COLO668 (cell line): ENCODE measurements around the gene CYLD.

Experiments
- DNase-seq: peaks from one replicate; lab custom pipeline; 2025; ENCODE audit not compliant: unreplicated experiment; lab: John Stamatoyannopoulos, UW

Gene CYLD

DNA sequence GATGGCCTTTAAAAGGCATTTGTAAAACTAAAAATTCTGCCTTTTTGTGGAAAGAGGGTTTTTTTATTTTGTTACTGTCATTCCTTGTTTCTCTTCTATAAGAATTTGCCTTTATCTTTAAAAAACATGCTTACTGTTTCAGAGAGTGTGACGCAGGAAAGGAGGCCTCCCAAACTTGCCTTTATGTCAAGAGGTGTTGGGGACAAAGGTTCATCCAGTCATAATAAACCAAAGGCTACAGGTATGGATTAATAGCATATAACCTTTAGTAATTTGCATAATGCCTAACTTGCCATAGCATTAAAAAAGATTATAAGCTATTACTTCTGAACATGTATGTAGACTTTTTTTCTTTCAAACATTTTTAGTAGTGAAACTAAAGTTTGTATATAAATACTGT, 34.2 kb downstream of the CYLD start:
- no peak for DNase-seq

DNA sequence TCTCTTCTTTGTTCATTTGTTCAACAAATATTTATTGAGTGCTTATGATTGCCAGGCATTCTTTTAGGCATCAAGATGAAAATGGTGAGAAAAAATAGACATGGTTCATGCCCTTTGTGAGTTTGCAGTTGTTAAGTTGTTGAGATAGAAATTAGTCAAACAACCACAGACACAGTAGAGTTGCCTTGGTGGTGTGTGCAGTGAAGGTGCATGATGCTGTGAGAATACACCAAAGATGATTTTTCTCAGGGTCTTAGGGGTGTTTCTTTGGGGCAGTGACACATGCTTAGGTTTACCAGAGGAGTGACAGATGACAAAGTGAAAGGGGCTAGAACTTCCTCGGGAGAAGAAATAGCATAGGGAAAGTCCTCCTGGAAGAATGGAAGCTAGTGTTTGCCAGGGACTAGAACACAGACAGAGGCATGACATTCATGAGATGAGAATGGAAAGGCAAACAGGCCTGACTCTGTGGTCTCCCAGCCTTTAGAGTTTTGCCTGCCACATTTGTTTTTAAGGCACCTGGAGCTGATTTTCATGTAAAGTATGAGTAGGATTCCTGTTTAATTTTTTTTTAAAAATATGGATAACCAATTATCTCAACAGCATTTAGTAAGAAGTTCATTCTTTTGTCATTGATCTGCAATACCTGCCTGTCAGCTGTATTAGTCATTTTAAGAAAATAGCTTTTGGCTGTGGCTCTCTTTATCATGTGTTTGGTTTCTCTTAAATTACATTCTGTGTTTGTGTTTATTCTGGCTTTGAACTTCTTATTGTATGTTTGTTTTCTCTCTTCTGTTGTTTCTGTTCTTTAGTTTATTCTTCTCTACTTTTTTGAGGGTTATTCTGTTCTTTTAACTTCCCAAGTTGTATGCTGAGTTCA, 36.6 kb downstream of the CYLD start:
- DNase-seq: no peak

DNA sequence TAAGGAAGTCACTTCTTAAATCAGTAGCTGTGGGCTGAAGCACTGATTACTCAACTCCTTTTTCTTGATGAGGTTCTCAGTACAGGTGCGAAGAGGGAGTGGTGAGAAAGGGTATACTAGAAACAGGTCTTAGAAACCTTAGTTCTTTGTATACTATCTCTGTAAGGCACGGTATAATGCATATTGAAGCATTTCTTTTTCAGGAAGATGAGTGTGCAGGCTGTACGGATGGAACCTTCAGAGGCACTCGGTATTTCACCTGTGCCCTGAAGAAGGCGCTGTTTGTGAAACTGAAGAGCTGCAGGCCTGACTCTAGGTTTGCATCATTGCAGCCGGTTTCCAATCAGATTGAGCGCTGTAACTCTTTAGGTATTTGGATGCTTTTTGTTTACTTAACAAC, 39.2 kb downstream of the CYLD start:
- no peak for DNase-seq

DNA sequence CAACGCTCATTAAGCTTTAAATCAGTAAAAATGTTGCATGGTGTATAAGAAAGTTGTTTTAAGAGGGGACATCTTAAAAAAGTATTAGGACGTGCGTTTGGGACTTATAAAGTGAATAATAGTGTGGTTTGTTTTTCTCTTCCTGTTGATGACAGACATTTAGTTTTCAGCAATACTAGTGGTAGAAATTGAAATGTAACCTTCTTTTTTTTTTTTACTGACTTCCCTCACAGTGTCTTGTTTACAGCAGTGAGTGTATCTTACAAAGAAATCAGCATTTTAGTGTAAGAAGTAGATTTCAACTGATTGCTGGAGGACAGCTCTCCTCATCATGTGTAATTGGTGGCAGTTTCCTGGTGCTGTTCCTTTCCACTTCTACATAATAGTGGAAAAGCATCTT, 39.6 kb downstream of the CYLD start:
- DNase-seq: no peak

DNA sequence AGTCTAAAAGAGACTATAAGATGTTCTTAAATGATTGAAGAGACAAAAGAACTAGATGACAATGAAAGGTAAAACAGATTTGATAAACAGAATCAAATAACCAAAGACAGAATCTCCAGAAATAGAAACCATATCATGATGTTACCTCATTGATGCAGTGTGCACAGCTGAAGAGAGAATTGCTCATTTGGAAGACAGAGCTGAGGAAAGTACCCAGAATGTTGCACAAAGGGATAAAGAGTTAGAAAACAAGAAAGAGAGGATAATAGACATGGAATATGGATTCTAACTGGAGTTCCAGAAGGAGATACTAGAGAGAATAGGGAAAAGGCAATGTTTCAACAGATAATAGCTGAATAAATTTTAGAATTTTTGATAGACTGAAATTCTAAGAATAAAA, 47.9 kb downstream of the CYLD start:
- DNase-seq: no peak

DNA sequence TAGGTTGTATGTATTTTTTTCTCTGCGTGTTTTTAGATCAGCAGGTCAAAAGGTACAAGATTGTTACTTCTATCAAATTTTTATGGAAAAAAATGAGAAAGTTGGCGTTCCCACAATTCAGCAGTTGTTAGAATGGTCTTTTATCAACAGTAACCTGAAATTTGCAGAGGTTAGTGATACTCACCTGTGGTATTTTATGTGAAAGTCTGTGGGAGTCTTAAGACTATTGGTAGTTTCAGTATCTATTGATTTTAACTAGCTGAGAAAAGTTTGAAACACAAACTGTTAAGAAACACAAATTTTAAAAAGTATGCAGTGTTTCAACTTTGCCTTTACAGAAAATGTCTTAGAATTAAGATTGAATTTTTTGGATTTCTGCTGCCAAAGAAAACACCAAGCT, 49.6 kb downstream of the CYLD start:
- DNase-seq: no peak

DNA sequence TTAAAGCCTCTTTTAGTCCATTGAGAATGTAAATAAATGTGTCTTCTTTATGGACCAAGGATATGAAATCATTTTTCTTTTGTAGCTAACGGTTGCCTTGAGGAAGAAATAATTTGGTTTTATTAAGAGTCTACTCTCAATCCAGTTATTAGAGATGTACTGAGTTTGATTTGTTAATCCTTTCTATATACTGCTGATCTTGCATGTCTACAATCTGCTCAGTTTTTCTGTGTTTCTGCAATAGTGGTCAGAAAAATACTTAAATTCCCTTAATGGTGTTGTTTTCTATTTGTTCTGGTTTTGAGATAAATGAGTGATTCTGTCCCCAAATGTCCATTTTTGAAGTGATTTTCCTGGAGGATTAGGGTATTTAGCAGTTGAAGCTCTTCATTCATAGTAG, 54.9 kb downstream of the CYLD start:
- no peak for DNase-seq

DNA sequence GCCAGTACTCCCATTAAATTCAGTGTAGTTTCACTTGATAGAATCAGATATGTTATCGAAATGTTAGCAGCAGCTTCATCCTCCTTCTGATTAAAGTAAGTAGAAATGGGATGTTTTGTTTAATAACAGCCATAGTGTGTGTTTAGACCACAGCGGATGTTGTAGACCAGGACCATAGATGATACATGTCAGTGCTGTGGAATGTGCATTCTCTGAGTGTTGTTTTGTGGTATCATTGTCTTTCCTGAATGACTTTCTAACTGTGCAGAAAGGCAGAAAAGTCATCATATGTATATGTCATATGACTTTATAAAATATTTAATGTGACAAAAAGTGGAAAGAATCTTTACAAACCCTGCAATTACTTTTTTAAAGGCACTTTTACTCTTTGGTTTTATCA, 55.6 kb downstream of the CYLD start:
- no peak for DNase-seq

DNA sequence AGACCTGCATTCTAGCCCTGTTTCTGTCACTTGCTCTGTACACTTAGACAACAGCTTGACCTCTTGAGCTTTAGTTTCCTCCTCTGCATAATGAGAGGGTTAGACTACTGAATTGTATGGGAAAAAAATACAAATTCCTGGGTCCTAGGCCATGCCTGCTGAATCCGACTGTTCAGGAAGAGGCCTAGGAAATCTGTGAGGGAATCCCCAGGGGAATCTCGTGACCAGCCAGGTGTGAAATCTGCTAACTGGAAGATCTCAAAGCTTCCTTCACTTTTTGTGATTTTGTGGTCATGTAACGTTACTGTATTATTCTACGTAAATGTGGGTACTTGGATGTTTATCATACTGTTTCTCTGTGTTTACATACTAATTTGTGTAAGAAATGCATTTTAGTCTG, 58.2 kb downstream of the CYLD start:
- DNase-seq: no peak

DNA sequence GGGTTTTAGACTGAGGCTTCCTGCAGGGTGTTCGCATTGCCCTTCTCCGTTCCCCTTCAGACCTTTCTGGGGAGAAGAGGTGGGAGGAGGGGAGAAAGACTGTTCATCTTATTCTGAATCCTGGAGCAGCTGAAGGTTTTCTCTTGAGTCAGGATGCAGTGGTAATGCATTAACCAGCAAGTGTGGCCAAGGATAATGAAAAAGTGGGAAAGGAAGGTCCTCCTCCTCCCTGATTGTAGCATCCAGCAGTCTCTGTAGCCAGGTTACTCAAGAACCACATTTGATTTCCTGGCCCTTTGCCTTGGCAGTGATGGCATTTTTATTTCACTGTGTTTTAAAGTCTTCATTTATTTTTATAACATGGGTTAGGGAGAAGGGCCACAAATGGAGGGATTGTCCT, 59.1 kb downstream of the CYLD start:
- no peak for DNase-seq

DNA sequence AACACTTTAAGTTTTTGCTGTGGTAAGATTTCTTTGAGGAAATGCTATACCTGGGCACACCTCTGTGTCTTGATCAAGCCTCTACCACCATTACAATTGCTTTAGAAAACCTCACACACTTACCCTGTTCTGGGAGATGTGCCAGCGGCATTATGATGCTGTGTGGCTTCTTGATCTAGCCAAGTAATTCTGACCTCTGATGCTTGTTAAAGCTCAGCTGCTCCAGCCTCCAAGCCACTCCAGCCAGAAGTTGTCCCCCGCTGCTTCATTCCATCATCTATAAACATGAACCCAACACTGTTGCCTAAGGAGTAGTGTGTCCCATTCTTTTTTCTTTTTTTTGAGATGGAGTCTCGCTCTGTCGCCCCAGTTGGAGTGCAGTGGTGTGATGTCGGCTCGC, 60.1 kb downstream of the CYLD start:
- no peak for DNase-seq

DNA sequence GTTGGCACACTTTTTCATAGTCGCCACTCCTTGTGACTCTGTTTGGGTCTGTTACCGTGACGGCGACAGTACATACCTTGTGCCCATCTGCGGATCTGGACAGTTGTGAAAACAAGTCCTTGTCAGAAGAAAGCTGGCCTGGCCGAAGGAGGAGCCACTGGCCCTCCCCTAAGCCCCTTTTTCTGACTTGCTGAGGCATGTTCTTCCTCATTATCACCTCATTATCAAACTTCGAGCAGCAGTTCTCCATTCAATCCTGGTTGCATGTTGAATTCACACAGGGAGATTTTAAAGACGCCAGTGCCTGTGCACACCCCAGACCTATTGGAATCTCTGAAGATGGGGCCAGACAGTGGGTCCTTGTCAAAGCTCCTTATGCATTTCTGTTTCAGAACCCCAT, 61.1 kb downstream of the CYLD start:
- no peak for DNase-seq

DNA sequence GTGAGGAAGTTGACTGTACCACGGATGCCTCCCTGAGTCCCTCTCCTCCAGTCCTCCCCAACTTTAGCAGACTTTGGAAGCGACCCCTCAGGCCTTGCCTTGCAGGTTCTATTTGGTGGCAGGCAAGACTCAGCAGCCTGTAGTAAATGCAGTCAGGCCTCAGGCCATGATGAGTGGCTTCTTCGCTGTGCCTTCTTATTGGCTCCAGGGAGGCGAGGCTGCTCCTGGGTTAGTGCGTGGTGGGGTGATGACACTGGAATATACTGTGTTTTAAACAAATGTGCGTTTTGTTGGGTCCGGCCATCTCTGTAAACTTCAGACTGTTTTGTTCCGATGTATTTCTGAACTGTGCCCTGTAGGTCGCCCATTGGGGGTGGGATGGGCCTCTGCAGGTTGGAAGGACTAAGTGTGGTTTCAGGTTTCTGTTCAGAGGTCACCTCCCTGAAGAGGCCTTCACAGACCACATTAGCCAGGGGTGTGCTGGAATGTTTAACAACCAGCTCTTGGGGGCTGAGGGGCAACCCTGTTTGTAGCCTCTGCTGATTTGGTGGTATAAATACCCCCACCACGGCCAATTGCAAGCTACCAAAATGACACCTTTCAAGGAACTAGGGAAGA, 62.5 kb downstream of the CYLD start:
- DNase-seq: no peak

DNA sequence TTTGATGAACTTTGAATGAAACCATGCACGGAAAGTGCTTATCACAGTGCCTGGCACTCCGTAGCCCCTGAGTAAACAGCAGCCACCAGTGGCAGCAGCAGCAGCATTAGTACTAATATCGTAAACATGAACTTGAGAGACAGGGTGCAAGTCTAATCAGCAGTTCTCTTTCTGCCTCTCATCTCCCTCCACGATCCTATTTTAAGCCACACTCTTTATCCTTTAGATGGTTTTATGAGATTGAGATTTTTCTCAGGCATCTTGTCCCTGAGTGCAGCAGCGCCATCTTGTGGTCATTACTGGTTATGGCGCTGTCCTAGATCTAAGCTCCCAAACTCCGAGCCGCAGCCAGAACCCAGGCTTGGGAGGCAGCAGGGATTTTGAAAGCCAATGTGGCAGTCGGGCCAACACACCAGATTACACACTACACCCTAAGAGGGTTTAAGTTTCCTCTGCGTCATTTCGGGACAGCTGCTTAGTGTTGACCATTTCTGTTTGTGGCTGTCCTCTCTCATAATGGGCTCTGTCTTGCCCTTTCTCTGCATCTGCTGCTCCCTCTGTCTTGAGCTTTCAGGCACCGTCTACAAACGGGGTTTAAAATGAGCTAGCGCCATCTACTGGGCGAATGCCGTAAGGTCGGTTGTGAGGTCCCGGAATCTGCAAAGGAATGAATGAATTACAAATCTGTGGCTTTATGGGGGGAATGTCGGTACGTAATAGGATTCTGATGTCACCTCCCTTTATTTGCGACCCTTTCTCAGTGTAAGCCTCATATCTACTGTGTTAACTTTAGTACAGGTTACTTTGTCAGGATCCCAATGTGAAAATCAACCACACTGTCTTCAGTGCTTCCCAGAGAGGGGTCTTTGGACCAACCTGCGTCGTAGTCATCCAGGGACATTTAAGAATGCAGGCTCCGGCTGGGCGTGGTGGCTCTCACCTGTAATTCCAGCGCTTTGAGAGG, 64.5 kb downstream of the CYLD start:
- DNase-seq: peak; percentile 73

DNA sequence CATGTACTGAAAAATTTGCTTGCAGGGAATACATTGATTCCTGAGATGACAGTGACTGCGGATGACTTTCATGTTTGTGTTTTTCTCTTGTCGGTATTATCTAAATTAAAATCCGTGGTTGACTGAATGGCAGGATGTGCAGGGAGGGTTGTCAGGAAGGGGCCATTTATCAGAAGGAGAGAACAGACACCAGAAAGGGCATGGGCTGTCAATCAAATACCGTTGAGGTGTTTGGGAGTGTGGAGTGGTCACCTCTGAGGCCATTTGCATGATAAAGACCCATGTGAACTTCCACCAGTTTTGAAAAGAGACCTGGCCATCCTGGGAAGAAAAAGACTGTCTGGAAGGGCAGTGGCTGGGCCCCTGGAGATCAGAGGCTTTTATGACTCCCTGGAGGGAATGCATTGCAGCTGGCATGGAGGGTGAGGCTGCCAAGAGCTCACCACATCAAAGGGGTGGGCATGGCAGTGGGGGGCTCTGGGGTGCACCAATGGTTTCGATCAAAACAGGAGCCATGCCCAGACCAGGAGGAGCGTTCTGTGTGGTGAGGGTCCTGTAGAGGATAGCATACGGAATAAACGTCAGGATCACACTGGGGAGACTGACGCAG, 67.1 kb downstream of the CYLD start:
- no peak for DNase-seq

DNA sequence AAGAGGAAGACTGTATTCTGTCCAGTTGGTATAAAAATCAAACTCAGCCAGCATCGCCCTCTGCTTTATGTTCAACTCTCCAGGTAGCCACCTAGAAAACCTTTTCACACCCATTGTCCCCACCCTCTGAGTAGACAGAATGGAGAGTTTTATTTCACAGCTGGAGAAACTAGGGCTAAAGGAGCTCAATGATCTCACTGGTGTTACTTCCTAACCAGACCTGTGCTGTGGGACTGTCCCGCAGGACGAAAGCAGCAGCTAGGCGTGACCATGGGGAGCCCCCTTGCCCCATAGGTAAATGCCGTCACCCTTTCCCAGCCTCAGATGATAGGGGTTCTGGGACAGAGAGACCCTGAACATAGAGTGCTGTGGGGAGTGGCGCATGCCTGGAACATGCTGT, 67.7 kb downstream of the CYLD start:
- DNase-seq: no peak

DNA sequence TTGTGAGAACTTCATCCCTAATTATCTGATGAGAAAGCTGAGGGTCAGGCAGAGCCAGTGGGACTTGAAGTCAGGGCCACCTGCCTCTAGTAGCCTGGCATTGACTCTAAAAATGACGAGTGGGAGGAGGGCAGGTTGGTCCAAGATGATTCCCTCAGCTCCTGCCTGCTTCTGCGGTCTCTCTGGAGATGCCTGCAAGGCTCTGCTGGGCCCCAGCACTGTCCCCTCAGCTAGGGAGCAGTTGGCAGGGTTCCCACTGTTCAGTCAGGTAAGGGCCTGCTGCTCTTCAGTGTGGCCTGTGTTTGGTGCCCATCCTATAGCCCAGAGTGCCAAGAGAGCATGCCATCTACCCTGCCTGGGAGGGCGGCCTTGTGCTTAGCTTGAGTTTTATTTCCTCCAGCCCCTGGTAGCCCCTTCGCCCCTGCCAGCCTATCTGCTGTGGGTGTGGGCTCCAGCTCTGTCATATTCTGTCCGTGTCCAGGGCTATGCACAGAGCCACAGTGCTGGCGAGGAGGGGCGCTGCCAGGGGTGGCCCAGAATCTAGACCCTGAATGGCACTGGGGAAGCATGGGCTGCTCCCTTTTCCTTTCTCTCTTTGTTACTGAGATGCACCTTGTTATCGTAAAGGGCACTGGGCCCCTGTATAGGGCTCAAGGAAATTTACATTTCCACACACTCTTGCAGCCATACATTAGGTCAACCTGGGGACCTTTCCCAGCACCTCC, 68.5 kb downstream of the CYLD start:
- no peak for DNase-seq

DNA sequence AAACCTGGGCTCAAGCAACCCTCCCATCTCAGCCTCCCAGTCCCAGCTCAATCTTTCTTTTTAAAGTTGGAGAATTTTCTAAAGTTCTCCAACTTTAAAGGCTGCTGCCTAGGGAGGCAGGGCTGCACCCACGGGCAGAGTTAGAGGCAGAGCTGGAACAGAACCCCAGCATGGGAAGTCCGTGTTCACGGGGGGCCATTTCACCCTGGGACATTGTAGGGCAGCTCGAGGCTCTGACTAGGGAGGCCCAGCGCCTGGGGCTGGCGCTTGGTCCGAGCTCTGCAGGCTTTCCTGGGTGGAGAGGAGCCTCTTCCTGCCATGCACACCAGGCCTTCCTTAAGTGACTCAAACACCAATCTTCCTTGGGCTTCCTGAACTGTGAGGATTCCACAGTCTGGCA, 70.2 kb downstream of the CYLD start:
- no peak for DNase-seq

DNA sequence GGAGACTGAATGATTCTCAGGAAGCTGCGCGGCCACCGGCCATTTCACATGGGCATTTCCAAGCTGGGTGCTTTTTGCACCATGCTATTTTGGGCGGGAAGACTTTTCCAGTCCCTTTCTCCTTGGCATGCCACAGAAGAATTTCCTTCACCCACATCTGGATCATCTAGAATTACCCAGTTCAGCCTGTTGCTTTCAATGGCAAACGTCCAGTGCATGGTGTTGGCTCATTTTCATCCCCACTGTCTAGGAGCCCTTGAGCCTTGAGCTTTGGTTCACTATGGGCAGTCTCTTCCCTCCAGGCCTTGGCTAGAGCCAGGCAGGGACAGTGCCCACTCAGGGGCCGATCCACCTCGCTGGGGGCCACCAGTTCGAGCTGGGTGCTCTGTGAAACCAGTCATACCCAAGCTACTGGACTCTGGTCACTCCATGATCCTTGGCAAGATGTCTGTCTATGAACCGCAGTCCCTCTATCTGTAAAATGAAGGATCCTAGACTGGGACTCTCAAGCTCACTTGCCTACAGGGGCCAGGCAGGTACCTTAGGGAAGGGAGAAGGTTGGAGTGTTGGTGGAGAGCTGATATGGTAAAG, 71.1 kb downstream of the CYLD start:
- no peak for DNase-seq

DNA sequence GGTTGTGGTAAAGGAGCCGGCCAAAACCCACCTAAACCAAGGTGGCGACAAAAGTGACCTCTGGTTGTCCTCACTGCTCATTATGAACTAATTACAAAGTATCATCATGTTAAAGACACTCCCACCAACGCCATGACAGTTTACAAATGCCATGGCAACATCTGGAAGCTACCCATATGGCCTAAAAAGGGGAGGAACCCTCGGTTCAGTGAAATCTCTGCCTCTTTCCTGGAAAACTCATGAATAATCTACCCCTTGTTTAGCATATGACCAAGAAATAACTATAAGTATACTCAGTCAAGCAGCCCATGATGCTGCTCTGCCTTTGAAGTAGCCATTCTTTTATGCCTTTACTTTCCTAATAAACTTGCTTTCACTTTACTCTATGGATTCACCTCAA, 72.2 kb downstream of the CYLD start:
- no peak for DNase-seq
